GM18508 (cell line): ENCODE results near the gene GARS1.
"Not testable (repeated sequence)": the region's sequence is repeated elsewhere in the genome, so short reads cannot be mapped to it uniquely, and the experiment has no call there.

Experiments used
- ATAC-seq: cut with Tn5 transposase; IDR thresholded peaks from one replicate; pipeline ENCODE4 v1.9.1; 2021; ENCODE audit warnings: moderate number of reproducible peaks; ENCODE audit not compliant: insufficient read depth, unreplicated experiment

GARS1 gene

GRCh38 chr7:30594540-30595435 is at the start of gene GARS1:
TSS of gene GARS1 (plus strand) at chr7:30594878. CDS start at chr7:30594922, 44 bp downstream.
- peak; percentile 48 for ATAC-seq

- ATAC-seq: no peak
Observed at GRCh38 chr7:30545791-30546555, 48.7 kb upstream of the GARS1 start.

GRCh38 chr7:30546596-30546995 is 48.1 kb upstream of the GARS1 start:
- no peak for ATAC-seq

- ATAC-seq: no peak
Observed at GRCh38 chr7:30548845-30549244, 45.8 kb upstream of the GARS1 start.

- ATAC-seq: no peak
Observed at GRCh38 chr7:30549931-30550493, 44.7 kb upstream of the GARS1 start.

- no peak for ATAC-seq
Observed at GRCh38 chr7:30552330-30552729, 42.3 kb upstream of the GARS1 start.

- no peak for ATAC-seq
Observed at GRCh38 chr7:30553141-30553540, 41.5 kb upstream of the GARS1 start.

- ATAC-seq: no peak
Observed at GRCh38 chr7:30553546-30553945, 41.1 kb upstream of the GARS1 start.

GRCh38 chr7:30555525-30555924 is 39.2 kb upstream of the GARS1 start:
- ATAC-seq: no peak

GRCh38 chr7:30556840-30557239 is 37.8 kb upstream of the GARS1 start:
- no peak for ATAC-seq

GRCh38 chr7:30557245-30557644 is 37.4 kb upstream of the GARS1 start:
- no peak for ATAC-seq

GRCh38 chr7:30559611-30560010 is 35.1 kb upstream of the GARS1 start:
- ATAC-seq: no peak

- ATAC-seq: no peak
Observed at GRCh38 chr7:30561389-30561788, 33.3 kb upstream of the GARS1 start.

GRCh38 chr7:30562498-30562897 is 32.2 kb upstream of the GARS1 start:
- ATAC-seq: no peak

GRCh38 chr7:30562909-30563308 is 31.8 kb upstream of the GARS1 start:
- ATAC-seq: no peak

GRCh38 chr7:30563326-30563942 is 31.2 kb upstream of the GARS1 start:
- no peak for ATAC-seq

GRCh38 chr7:30564243-30564892 is 30.3 kb upstream of the GARS1 start:
- no peak for ATAC-seq

GRCh38 chr7:30566596-30566995 is 28.1 kb upstream of the GARS1 start:
- no peak for ATAC-seq

- no peak for ATAC-seq
Observed at GRCh38 chr7:30567081-30567480, 27.6 kb upstream of the GARS1 start.

- ATAC-seq: not testable (repeated sequence)
Observed at GRCh38 chr7:30570238-30570637, 24.4 kb upstream of the GARS1 start.
